Breast epithelium (tissue), 3 donors: ENCODE data around the gene ANTXR2.

Experiments used
- POLR2A ChIP-seq: fragments of 450-650 bp; IDR thresholded peaks from one replicate; pipeline ENCODE4 v1.6.1; 2016; ENCODE audit warnings: antibody characterized with exemption, mild to moderate bottlenecking, moderate library complexity
- POLR2AphosphoS5 ChIP-seq, 3 donors: sonication (generic); formaldehyde crosslinking; IDR thresholded peaks; one replicate each; pipeline ENCODE4 v1.6.1; 2017; ENCODE audit warnings: antibody characterized with exemption in 3 of 3

DNA sequence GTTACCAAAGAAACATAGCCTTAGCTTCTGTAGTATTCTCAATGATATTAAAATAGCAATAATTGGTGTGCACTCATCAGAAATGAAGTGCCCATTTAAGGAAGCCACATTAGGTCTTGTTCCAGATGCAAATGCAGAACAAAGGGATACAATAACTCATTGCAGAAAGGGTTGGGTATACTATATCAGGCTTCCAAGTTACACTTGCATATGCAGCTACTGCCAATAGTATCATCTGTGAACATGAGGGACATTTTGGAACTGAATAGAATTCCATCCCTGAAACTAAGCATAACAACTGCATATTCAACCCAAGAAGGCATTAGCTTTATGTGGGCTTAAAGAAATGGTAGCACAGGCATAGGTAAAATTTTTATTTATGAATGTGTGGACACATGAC lies 167.8 kb downstream of the ANTXR2 start:
- TF ChIP-seq POLR2A (no peak), POLR2AphosphoS5 (IDR thresholded peaks at IDR 0.05) (no peak)
